ENCODE data around the gene MMP8. TPM values are rescaled to one million over a fixed set of nuclear protein-coding genes. Genes with fewer than 3 reads are reported as not detected.
A peak's percentile ranks its signal among the peaks of the same experiment; 100 is the strongest.

The MMP8 gene
- total RNA-seq, 1 experiment from 2014 or later: not detected

- Histone ChIP-seq H3K9me2 (replicated peaks; ENCODE audit: low read length) (no peaks in the 10 kb centered on the region), H3K27ac (ENCODE audit: low read length) (no peak overlapping the region), H3K4me2 (ENCODE audit: low read length) (no peak overlapping the region), H3K27me3 (ENCODE audit: low read length) (no peaks in the 10 kb centered on the region), H4K20me1 (ENCODE audit: low read length) (no peaks in the 10 kb centered on the region), H3K79me2 (ENCODE audit: low read length) (no peaks in the 10 kb centered on the region), H3K4me1 (ENCODE audit: insufficient read depth, low read length) (peaks cover 7% of the 10 kb centered on the region; the same call in 1 of the 2 replicates), H2AFZ (ENCODE audit: low read length) (no peak overlapping the region), H3K9ac (ENCODE audit: low read length) (no peak overlapping the region), H3F3A (ENCODE audit: low read length, unreplicated experiment) (no peaks in the 10 kb centered on the region), H3K36me3 (ENCODE audit: low read depth, low read length) (no peaks in the 10 kb centered on the region), H3K4me3 (ENCODE audit: low read length) (no peak overlapping the region), H3K9me3 (ENCODE audit: low read length) (no peaks in the 10 kb centered on the region)
- DNase-seq: no peak
- intact Hi-C loops (cut with micrococcal nuclease): loop anchor here (5.0 kb wide), 1 partner anchor 307 kb away; no protein-coding TSS in a partner anchor
- TF ChIP-seq EZH2phosphoT487 (IDR thresholded peaks at IDR 0.05; ENCODE audit: borderline replicate concordance, low read length) (no peak), CTCF (conservative IDR thresholded peaks at IDR 0.05; ENCODE audit: low read depth, low read length) (no peak)
- ATAC-seq: peak; percentile 12; the same call in 1 of the 2 replicates
- no TSS peak for BruUV-seq (replicated peaks)
- CTCF ChIA-PET: no interaction called here
- POLR2A ChIA-PET (ENCODE audit: unreplicated experiment): no interaction called here
These were observed 5.4 kb upstream of the MMP8 start for GRCh38 chr11:102729849-102730815.

- no TSS peak for BruUV-seq (replicated peaks)
- Histone ChIP-seq H4K20me1 (ENCODE audit: low read length) (no peaks in the 10 kb centered on the region), H3K4me2 (ENCODE audit: low read length) (no peak overlapping the region), H3K27ac (ENCODE audit: low read length) (no peak overlapping the region), H3K79me2 (ENCODE audit: low read length) (no peaks in the 10 kb centered on the region), H3K9me2 (replicated peaks; ENCODE audit: low read length) (no peaks in the 10 kb centered on the region), H3K36me3 (ENCODE audit: low read depth, low read length) (no peaks in the 10 kb centered on the region), H3K27me3 (ENCODE audit: low read length) (no peaks in the 10 kb centered on the region), H3F3A (ENCODE audit: low read length, unreplicated experiment) (no peaks in the 10 kb centered on the region), H2AFZ (ENCODE audit: low read length) (no peak overlapping the region), H3K4me3 (ENCODE audit: low read length) (no peak overlapping the region), H3K9me3 (ENCODE audit: low read length) (no peaks in the 10 kb centered on the region), H3K9ac (ENCODE audit: low read length) (no peak overlapping the region), H3K4me1 (ENCODE audit: insufficient read depth, low read length) (peaks cover 7% of the 10 kb centered on the region; the same call in 1 of the 2 replicates)
- DNase-seq (peak; percentile 66), ATAC-seq (peak; percentile 88)
- intact Hi-C loops (cut with micrococcal nuclease): no loop called here
- TF ChIP-seq EZH2phosphoT487 (IDR thresholded peaks at IDR 0.05; ENCODE audit: borderline replicate concordance, low read length): no peak
- no peak for TF ChIP-seq EZH2 (IDR thresholded peaks at IDR 0.05; ENCODE audit: low read length, unreplicated experiment)
- no peak for TF ChIP-seq CTCF (conservative IDR thresholded peaks at IDR 0.05; ENCODE audit: low read depth, low read length)
- POLR2A ChIA-PET (ENCODE audit: unreplicated experiment): no interaction called here
- CTCF ChIA-PET: no interaction called here
These were observed 3.1 kb upstream of the MMP8 start for GRCh38 chr11:102727890-102728289.

- ChIA-PET POLR2A (ENCODE audit: unreplicated experiment) (no interaction called here), CTCF (no interaction called here)
- Histone ChIP-seq H3K27ac (ENCODE audit: low read length) (no peak overlapping the region), H3K36me3 (ENCODE audit: low read depth, low read length) (no peaks in the 10 kb centered on the region), H3K4me1 (ENCODE audit: insufficient read depth, low read length) (peaks cover 3% of the 10 kb centered on the region; the same call in 1 of the 2 replicates), H3K9me3 (ENCODE audit: low read length) (no peaks in the 10 kb centered on the region), H4K20me1 (ENCODE audit: low read length) (no peaks in the 10 kb centered on the region), H3K4me2 (ENCODE audit: low read length) (no peak overlapping the region), H3F3A (ENCODE audit: low read length, unreplicated experiment) (no peaks in the 10 kb centered on the region), H3K9ac (ENCODE audit: low read length) (no peak overlapping the region), H2AFZ (ENCODE audit: low read length) (no peak overlapping the region), H3K79me2 (ENCODE audit: low read length) (no peaks in the 10 kb centered on the region), H3K9me2 (replicated peaks; ENCODE audit: low read length) (no peaks in the 10 kb centered on the region), H3K27me3 (ENCODE audit: low read length) (peaks cover 3% of the 10 kb centered on the region; the same call in 1 of the 2 replicates), H3K4me3 (ENCODE audit: low read length) (no peak overlapping the region)
- no TSS peak for BruUV-seq (replicated peaks)
- no peak for TF ChIP-seq EZH2 (IDR thresholded peaks at IDR 0.05; ENCODE audit: low read length, unreplicated experiment)
- no peak for TF ChIP-seq EZH2phosphoT487 (IDR thresholded peaks at IDR 0.05; ENCODE audit: borderline replicate concordance, low read length)
- TF ChIP-seq CTCF (conservative IDR thresholded peaks at IDR 0.05; ENCODE audit: low read depth, low read length): no peak
- DNase-seq (no peak), ATAC-seq (no peak)
- intact Hi-C loops (cut with micrococcal nuclease): no loop called here
These were observed 1.9 kb downstream of the MMP8 start for GRCh38 chr11:102722821-102723220.

All from PC-3 (cell line).